Measurements from ENCODE around the gene RAB4B. TPM values are rescaled to one million over a fixed set of nuclear protein-coding genes. Genes with fewer than 3 reads are reported as not detected.

The RAB4B gene
- total and polyA plus RNA-seq, 2 of the 13 experiments (the other 11 are each of a cell fraction or from before 2014, with no cell fraction given): 3.3 to 5.4 TPM

DNA sequence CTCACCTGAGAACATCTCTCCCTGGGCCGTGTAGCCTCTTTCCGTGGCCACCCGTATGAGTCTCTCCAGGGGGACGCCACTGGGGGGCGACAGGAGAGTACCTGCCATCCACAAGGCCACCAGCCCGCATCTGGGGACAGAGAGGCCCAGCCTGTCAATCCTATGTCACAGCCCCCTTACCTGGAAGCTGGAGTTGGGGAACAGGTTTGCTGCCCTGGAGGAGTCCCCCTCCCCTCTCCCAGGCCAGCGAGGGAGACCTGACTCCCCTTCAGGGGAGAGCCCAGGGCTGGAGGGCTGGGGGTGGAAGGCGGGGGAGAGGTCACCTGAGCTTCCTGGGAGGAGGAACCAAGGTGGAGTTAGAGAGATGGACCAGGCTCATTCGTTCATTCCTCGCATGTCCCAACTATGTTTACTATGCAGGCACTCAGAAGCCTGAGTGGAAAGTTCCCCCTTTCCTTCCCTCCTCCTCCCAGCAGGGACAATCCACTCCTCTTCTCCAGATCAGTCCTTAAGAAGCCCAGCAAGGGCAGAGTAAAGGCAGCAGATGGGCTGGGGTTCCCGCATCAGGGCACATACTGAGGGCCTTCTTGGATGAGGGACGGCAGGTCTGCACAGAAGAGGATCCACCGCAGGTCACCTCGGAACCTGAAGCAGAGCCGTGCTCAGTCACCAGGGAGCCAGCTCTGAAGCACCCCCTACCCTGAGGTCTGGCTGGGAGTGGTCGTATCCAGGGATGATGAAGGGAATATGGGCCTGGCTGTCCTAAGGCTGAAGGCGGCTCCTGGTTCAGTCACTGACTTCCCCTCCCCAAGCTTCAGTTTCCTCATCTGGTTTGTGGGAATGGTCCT lies 33.3 kb upstream of the RAB4B start (continued):
- TF ChIP-seq, protein P1, sequence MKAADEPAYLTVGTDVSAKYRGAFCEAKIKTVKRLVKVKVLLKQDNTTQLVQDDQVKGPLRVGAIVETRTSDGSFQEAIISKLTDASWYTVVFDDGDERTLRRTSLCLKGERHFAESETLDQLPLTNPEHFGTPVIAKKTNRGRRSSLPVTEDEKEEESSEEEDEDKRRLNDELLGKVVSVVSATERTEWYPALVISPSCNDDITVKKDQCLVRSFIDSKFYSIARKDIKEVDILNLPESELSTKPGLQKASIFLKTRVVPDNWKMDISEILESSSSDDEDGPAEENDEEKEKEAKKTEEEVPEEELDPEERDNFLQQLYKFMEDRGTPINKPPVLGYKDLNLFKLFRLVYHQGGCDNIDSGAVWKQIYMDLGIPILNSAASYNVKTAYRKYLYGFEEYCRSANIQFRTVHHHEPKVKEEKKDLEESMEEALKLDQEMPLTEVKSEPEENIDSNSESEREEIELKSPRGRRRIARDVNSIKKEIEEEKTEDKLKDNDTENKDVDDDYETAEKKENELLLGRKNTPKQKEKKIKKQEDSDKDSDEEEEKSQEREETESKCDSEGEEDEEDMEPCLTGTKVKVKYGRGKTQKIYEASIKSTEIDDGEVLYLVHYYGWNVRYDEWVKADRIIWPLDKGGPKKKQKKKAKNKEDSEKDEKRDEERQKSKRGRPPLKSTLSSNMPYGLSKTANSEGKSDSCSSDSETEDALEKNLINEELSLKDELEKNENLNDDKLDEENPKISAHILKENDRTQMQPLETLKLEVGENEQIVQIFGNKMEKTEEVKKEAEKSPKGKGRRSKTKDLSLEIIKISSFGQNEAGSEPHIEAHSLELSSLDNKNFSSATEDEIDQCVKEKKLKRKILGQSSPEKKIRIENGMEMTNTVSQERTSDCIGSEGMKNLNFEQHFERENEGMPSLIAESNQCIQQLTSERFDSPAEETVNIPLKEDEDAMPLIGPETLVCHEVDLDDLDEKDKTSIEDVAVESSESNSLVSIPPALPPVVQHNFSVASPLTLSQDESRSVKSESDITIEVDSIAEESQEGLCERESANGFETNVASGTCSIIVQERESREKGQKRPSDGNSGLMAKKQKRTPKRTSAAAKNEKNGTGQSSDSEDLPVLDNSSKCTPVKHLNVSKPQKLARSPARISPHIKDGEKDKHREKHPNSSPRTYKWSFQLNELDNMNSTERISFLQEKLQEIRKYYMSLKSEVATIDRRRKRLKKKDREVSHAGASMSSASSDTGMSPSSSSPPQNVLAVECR (CRISPR knock-in tag; IDR thresholded peaks at IDR 0.05; ENCODE audit: borderline replicate concordance): peak; percentile 26; the same call in 1 of the 2 replicates
- TF ChIP-seq LCORL (IDR thresholded peaks at IDR 0.05) (no peak), LCORL (CRISPR knock-in tag; IDR thresholded peaks at IDR 0.05) (peak; percentile 39; the same call in 1 of the 2 replicates), SETDB1 (CRISPR knock-in tag; IDR thresholded peaks at IDR 0.05; ENCODE audit: borderline replicate concordance) (no peak), NONO (IDR thresholded peaks at IDR 0.05) (no peak), NONO (CRISPR knock-in tag; conservative IDR thresholded peaks at IDR 0.05) (0 out of 2 replicates have a peak, but pooled peaks have one; percentile 23)
- TF ChIP-seq, protein P2, sequence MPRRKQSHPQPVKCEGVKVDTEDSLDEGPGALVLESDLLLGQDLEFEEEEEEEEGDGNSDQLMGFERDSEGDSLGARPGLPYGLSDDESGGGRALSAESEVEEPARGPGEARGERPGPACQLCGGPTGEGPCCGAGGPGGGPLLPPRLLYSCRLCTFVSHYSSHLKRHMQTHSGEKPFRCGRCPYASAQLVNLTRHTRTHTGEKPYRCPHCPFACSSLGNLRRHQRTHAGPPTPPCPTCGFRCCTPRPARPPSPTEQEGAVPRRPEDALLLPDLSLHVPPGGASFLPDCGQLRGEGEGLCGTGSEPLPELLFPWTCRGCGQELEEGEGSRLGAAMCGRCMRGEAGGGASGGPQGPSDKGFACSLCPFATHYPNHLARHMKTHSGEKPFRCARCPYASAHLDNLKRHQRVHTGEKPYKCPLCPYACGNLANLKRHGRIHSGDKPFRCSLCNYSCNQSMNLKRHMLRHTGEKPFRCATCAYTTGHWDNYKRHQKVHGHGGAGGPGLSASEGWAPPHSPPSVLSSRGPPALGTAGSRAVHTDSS (CRISPR knock-in tag; conservative IDR thresholded peaks at IDR 0.05): no peak
